Measurements from ENCODE around the gene WDR44.

The WDR44 gene

GRCh38 chrX:118355225-118355920, 9.5 kb downstream of the WDR44 start:
- TF ChIP-seq GABPA (IDR thresholded peaks at IDR 0.05; ENCODE audit: low read depth) (no peak), CTCF (IDR thresholded peaks at IDR 0.05; ENCODE audit: insufficient read depth, low read length) (no peak), REST (IDR thresholded peaks at IDR 0.05; ENCODE audit: insufficient replicate concordance, low read depth) (no peak), SPI1 (IDR thresholded peaks at IDR 0.05; ENCODE audit: borderline replicate concordance, low read depth) (no peak), POLR2AphosphoS5 (IDR thresholded peaks at IDR 0.05; ENCODE audit: low read depth) (no peak)
- no peaks in the 10 kb centered on the region for H3K27me3 ChIP-seq (ENCODE audit: insufficient read depth, poor library complexity, severe bottlenecking)
- no peak for DNase-seq (ENCODE audit: low read depth in 1 of 2, low spot score in 1 of 2)
- H3K4me3 ChIP-seq (replicated peaks; ENCODE audit: insufficient read depth, low read length) = no peak overlapping the region
- no peak overlapping the region for H3K27ac ChIP-seq (replicated peaks)

- H3K4me3 ChIP-seq (replicated peaks; ENCODE audit: insufficient read depth, low read length) = no peak overlapping the region
- no peak for TF ChIP-seq SPI1 (IDR thresholded peaks at IDR 0.05; ENCODE audit: borderline replicate concordance, low read depth)
- no peak for TF ChIP-seq POLR2AphosphoS5 (IDR thresholded peaks at IDR 0.05; ENCODE audit: low read depth)
- TF ChIP-seq CTCF (IDR thresholded peaks at IDR 0.05; ENCODE audit: insufficient read depth, low read length) = no peak
- no peak for TF ChIP-seq REST (IDR thresholded peaks at IDR 0.05; ENCODE audit: insufficient replicate concordance, low read depth)
- no peak for TF ChIP-seq GABPA (IDR thresholded peaks at IDR 0.05; ENCODE audit: low read depth)
- no peak overlapping the region for H3K27ac ChIP-seq (replicated peaks)
- H3K27me3 ChIP-seq (ENCODE audit: insufficient read depth, poor library complexity, severe bottlenecking) = no peaks in the 10 kb centered on the region
- DNase-seq (ENCODE audit: low read depth in 1 of 2, low spot score in 1 of 2) = no peak
Observed at GRCh38 chrX:118356154-118356701, 10.3 kb downstream of the WDR44 start.

GRCh38 chrX:118360429-118361125, 14.7 kb downstream of the WDR44 start:
- DNase-seq (ENCODE audit: low read depth in 1 of 2, low spot score in 1 of 2) = no peak
- H3K27me3 ChIP-seq (ENCODE audit: insufficient read depth, poor library complexity, severe bottlenecking) = no peaks in the 10 kb centered on the region
- no peak overlapping the region for H3K4me3 ChIP-seq (replicated peaks; ENCODE audit: insufficient read depth, low read length)
- TF ChIP-seq POLR2AphosphoS5 (IDR thresholded peaks at IDR 0.05; ENCODE audit: low read depth) (no peak), CTCF (IDR thresholded peaks at IDR 0.05; ENCODE audit: insufficient read depth, low read length) (no peak), GABPA (IDR thresholded peaks at IDR 0.05; ENCODE audit: low read depth) (no peak), REST (IDR thresholded peaks at IDR 0.05; ENCODE audit: insufficient replicate concordance, low read depth) (no peak), SPI1 (IDR thresholded peaks at IDR 0.05; ENCODE audit: borderline replicate concordance, low read depth) (no peak)
- H3K27ac ChIP-seq (replicated peaks) = no peak overlapping the region
